Neuronal stem cell (in vitro differentiated cells): ENCODE results near the gene GRHPR.

ENCODE experiments used
- DNase-seq: peaks from one replicate; pipeline ENCODE4 v3.0.0-alpha.2; 2013; ENCODE audit warnings: low spot score
- H2AFZ ChIP-seq: one replicate; pipeline ENCODE4 v1.6.1; 2013; ENCODE audit warnings: mild to moderate bottlenecking, low read length, inconsistent platforms
- H2AK5ac ChIP-seq: 2 replicates; pipeline ENCODE4 v1.6.1; 2013; ENCODE audit warnings: low read depth, mild to moderate bottlenecking, inconsistent platforms, low read length, moderate library complexity, mixed read lengths
- H2BK120ac ChIP-seq: 2 replicates; pipeline ENCODE4 v1.6.1; 2013; ENCODE audit warnings: low read depth, mild to moderate bottlenecking, inconsistent platforms, low read length, moderate library complexity, mixed read lengths
- H2BK12ac ChIP-seq: one replicate; pipeline ENCODE4 v1.6.1; 2013; ENCODE audit warnings: low read length, inconsistent platforms
- H2BK15ac ChIP-seq: 2 replicates; pipeline ENCODE4 v1.6.1; 2013; ENCODE audit warnings: mild to moderate bottlenecking, low read length, inconsistent platforms, mixed read lengths
- H2BK5ac ChIP-seq: one replicate; pipeline ENCODE4 v1.6.1; 2013; ENCODE audit warnings: inconsistent platforms, mild to moderate bottlenecking, low read length, moderate library complexity
- H3K14ac ChIP-seq: one replicate; pipeline ENCODE4 v1.6.1; 2013; ENCODE audit warnings: low read length, inconsistent platforms
- H3K18ac ChIP-seq: 2 replicates; pipeline ENCODE4 v1.6.1; 2013; ENCODE audit warnings: low read length, inconsistent platforms
- H3K23ac ChIP-seq: 2 replicates; pipeline ENCODE4 v1.6.1; 2013; ENCODE audit warnings: low read depth, mild to moderate bottlenecking, mixed read lengths, low read length, inconsistent platforms; ENCODE audit not compliant: poor library complexity
- H3K27ac ChIP-seq: replicated peaks from 3 replicates; pipeline ENCODE4 v1.5.1; 2013; ENCODE audit warnings: low read length, inconsistent platforms
- H3K27me3 ChIP-seq, 3 experiments: 2 replicates each; pipeline ENCODE4 v1.6.1; 2013; ENCODE audit warnings: low read length in 3 of 3, mild to moderate bottlenecking in 2 of 3, inconsistent platforms in 1 of 3, low read depth in 1 of 3, mixed read lengths in 1 of 3, moderate library complexity in 1 of 3; ENCODE audit not compliant: control insufficient read depth in 3 of 3, insufficient read depth in 3 of 3
- H3K36me3 ChIP-seq, 2 donors: replicated peaks in 1 of 2; 2 replicates each; pipeline ENCODE4 v1.6.1; 2013; ENCODE audit warnings: low read length in 2 of 2; ENCODE audit not compliant: control insufficient read depth in 2 of 2, insufficient read depth in 2 of 2
- H3K4ac ChIP-seq: 2 replicates; pipeline ENCODE4 v1.6.1; 2013; ENCODE audit warnings: inconsistent platforms, mild to moderate bottlenecking, low read length, moderate library complexity
- H3K4me1 ChIP-seq, 2 donors: 1 replicate in 1 of 2; 2 replicates in 1 of 2; pipeline ENCODE4 v1.6.1; 2013; ENCODE audit warnings: low read length in 2 of 2, low read depth in 1 of 2; ENCODE audit not compliant: control insufficient read depth in 2 of 2, insufficient read depth in 1 of 2
- H3K4me2 ChIP-seq: one replicate; pipeline ENCODE4 v1.6.1; 2013; ENCODE audit warnings: mild to moderate bottlenecking, low read length, inconsistent platforms; ENCODE audit not compliant: insufficient read depth, poor library complexity, severe bottlenecking
- H3K4me3 ChIP-seq, 2 donors: 2 replicates each; pipeline ENCODE4 v1.5.1; 2013; ENCODE audit warnings: low read length in 2 of 2, mild to moderate bottlenecking in 2 of 2, inconsistent platforms in 1 of 2, moderate library complexity in 1 of 2
- H3K79me1 ChIP-seq: one replicate; pipeline ENCODE4 v1.6.1; 2013; ENCODE audit warnings: low read depth, mild to moderate bottlenecking, inconsistent platforms, low read length, moderate library complexity
- H3K9ac ChIP-seq: one replicate; pipeline ENCODE4 v1.6.1; 2013; ENCODE audit warnings: mild to moderate bottlenecking, low read depth, low read length, inconsistent platforms; ENCODE audit not compliant: poor library complexity
- H3K9me3 ChIP-seq, 2 donors: replicated peaks in 1 of 2; 2 replicates each; pipeline versions ENCODE3 to v1.6.1; 2013; ENCODE audit warnings: low read length in 2 of 2, mild to moderate bottlenecking in 2 of 2, inconsistent platforms in 1 of 2, low read depth in 1 of 2, mixed read lengths in 1 of 2, moderate library complexity in 1 of 2; ENCODE audit not compliant: control insufficient read depth in 2 of 2, insufficient read depth in 1 of 2
- H4K8ac ChIP-seq: one replicate; pipeline ENCODE4 v1.6.1; 2013; ENCODE audit warnings: low read depth, mild to moderate bottlenecking, inconsistent platforms, low read length, moderate library complexity
- H4K91ac ChIP-seq: one replicate; pipeline ENCODE4 v1.6.1; 2013; ENCODE audit warnings: low read length, low read depth, mild to moderate bottlenecking, inconsistent platforms; ENCODE audit not compliant: poor library complexity
- WGBS, 2 donors: extraction: QIAGEN DNeasy Blood & Tissue Kit; methylation state at CpG; one replicate each; pipeline ENCODE4 v1.1.7; 2013; ENCODE audit warnings: missing lambda C conversion rate in 2 of 2, mixed read lengths in 1 of 2; ENCODE audit not compliant: insufficient read length in 2 of 2, insufficient replicate concordance in 1 of 2; ENCODE audit errors: extremely low coverage in 2 of 2; 5-methylcytosine and 5-hydroxymethylcytosine counted together

GRHPR gene

DNA sequence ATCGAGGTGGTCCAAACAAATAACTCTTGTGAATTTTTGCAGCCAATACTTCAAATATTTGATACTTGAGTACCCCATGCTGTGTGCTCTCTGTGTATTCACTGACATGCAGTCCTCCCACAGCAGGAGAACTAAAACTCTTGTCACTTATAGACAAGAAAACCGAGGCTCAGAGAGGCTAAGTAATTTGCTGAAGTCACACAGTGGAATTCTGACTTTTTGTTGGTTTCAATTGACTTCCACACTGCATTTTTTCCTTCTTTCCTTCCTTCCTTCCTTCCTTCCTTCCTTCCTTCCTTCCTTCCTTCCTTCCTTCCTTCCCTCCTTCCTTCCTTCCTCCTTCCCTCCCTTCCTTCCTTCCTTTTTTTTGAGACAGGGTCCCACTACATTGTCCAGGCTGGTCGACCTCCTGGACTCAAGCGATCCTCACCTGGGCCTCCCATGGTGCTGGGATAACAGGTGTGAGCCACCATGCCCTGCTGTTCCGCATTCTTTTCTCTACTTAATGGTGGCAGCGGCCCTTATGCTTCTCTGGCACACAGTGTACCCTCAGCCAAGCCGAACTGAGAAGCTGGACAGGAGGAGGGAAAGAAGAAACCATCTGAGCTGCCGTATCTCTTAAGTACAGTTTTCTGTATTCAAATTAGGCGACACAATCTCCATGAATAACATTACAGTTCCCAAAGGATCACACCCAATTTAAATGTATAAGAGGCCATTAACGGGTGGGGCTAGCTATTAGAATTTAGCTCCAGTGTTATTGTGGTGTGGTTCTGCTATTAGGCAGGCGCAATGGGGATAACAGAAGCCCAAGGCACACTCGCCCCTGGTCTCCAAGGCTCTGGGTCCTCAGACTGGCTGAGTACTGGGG lies 38.4 kb upstream of the GRHPR start:
- H2AFZ ChIP-seq: no peak overlapping the region
- no peak overlapping the region for H2BK15ac ChIP-seq
- H3K18ac ChIP-seq: no peak overlapping the region
- H4K8ac ChIP-seq: no peak overlapping the region
- H2BK12ac ChIP-seq: no peak overlapping the region
- no peak overlapping the region for H4K91ac ChIP-seq
- H3K4me2 ChIP-seq: no peak overlapping the region
- H3K79me1 ChIP-seq: no peaks in the 10 kb centered on the region
- no peak overlapping the region for H2BK120ac ChIP-seq
- no peaks in the 10 kb centered on the region for H3K27me3 ChIP-seq
- H3K4ac ChIP-seq: no peak overlapping the region
- H3K27ac ChIP-seq: no peak overlapping the region
- H3K14ac ChIP-seq: no peak overlapping the region
- no CpG with 5 or more reads among the region's 12 CpGs for WGBS, 2 donors
- no peak overlapping the region for H3K4me3 ChIP-seq
- no peak for DNase-seq
- H3K23ac ChIP-seq: no peak overlapping the region
- no peaks in the 10 kb centered on the region for H3K9me3 ChIP-seq
- no peaks in the 10 kb centered on the region for H3K36me3 ChIP-seq
- H3K9ac ChIP-seq: no peak overlapping the region
- peaks cover 2 to 8% of the 10 kb centered on the region in 2 donors for H3K4me1 ChIP-seq
- no peak overlapping the region for H2BK5ac ChIP-seq
- H2AK5ac ChIP-seq: no peak overlapping the region

DNA sequence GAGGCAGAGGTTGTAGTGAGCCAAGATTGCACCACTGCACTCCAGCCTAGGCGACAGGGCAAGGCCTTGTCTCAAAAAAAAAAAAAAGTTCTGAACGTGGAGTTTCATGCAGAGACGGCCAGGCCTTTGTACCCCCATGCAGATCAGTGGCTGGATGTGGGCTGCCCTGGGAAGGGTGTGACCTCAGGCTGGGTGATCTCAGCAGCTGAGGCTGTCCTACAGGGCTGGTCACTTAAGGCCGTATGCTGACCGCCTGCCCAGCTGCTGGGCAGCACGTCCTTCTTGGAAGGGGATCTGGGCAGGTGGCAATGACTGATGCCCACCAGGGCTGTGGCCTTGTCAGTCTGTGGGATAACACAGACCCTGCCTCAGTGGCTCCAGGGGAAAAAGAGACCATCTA lies 37.2 kb upstream of the GRHPR start:
- no peak overlapping the region for H2BK120ac ChIP-seq
- H3K4me1 ChIP-seq: peaks cover 2 to 8% of the 10 kb centered on the region in 2 donors
- H2BK5ac ChIP-seq: no peak overlapping the region
- H3K18ac ChIP-seq: peak overlapping the region; percentile 77
- no peaks in the 10 kb centered on the region for H3K27me3 ChIP-seq
- H4K91ac ChIP-seq: no peak overlapping the region
- no peaks in the 10 kb centered on the region for H3K36me3 ChIP-seq
- no peaks in the 10 kb centered on the region for H3K79me1 ChIP-seq
- H3K23ac ChIP-seq: peak overlapping the region; percentile 77
- DNase-seq: no peak
- H3K14ac ChIP-seq: peak overlapping the region; percentile 92
- no peak overlapping the region for H3K4me2 ChIP-seq
- H3K9ac ChIP-seq: no peak overlapping the region
- no peak overlapping the region for H2BK12ac ChIP-seq
- H2BK15ac ChIP-seq: peak overlapping the region; percentile 17
- H3K9me3 ChIP-seq: no peaks in the 10 kb centered on the region
- peak overlapping the region in 1 of 2 donors; percentile 2 for H3K4me3 ChIP-seq
- H2AK5ac ChIP-seq: peak overlapping the region; percentile 78
- no CpG with 5 or more reads among the region's 6 CpGs for WGBS, 2 donors
- peak overlapping the region; percentile 98 for H4K8ac ChIP-seq
- H2AFZ ChIP-seq: no peak overlapping the region
- H3K27ac ChIP-seq: peak overlapping the region; percentile 11
- no peak overlapping the region for H3K4ac ChIP-seq

DNA sequence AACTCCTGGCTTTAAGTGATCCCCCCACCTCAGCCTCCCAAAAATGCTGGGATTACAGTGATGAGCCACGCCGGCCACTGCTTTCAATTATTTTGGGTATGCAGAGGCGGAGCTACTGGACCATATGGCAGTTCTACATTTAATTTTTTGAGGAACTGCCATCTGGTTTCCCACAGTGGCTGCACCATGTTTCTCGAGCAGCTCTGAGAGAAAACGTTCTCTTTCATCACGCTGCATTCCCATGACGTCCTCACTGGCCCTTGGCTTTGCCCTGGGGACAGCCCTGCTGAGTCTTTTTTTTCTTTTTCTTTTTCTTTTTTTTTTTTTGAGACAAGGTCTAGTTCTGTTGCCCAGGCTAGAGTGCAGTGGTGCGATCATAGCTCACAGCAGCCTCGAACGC lies 35.5 kb upstream of the GRHPR start:
- Histone ChIP-seq H3K4me3 (no peak overlapping the region), H3K23ac (no peak overlapping the region), H2BK12ac (no peak overlapping the region), H3K9ac (no peak overlapping the region), H2AK5ac (no peak overlapping the region), H3K4ac (no peak overlapping the region), H4K91ac (no peak overlapping the region), H3K18ac (no peak overlapping the region), H2BK15ac (no peak overlapping the region), H3K27ac (no peak overlapping the region), H3K36me3 (no peaks in the 10 kb centered on the region), H2BK5ac (no peak overlapping the region), H3K4me2 (no peak overlapping the region), H3K27me3 (no peaks in the 10 kb centered on the region), H2AFZ (no peak overlapping the region), H3K9me3 (no peaks in the 10 kb centered on the region), H3K4me1 (peaks cover 2 to 8% of the 10 kb centered on the region in 2 donors), H3K79me1 (no peaks in the 10 kb centered on the region), H3K14ac (no peak overlapping the region), H2BK120ac (no peak overlapping the region), H4K8ac (no peak overlapping the region)
- no peak for DNase-seq
- no CpG with 5 or more reads among the region's 10 CpGs for WGBS, 2 donors

DNA sequence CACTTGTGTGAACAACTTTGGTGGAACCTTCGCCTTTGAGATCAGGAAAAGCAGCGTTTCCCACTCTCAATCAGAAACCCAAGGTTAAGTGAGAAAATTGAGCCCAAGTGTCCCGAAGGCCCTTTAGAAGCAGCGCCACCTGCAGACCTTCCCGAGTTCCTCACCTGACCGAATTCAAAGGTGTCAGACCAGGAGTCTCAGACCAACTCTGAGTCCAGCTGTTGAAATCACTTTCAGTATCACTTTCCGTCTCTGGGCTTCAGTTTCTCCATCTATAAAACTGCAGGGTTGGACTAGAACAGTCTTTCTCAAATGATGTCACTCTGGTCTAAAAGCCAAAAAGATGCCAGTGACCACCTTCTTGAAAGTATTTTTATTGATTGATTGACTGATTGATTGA lies 31.7 kb upstream of the GRHPR start:
- Histone ChIP-seq H2BK120ac (no peak overlapping the region), H3K23ac (no peak overlapping the region), H2BK15ac (no peak overlapping the region), H2BK12ac (no peak overlapping the region), H3K18ac (no peak overlapping the region), H3K9me3 (no peaks in the 10 kb centered on the region), H4K91ac (no peak overlapping the region), H3K27ac (no peak overlapping the region), H3K36me3 (no peaks in the 10 kb centered on the region), H4K8ac (no peak overlapping the region), H3K79me1 (no peaks in the 10 kb centered on the region), H2AFZ (no peak overlapping the region), H3K4ac (no peak overlapping the region), H3K9ac (no peak overlapping the region), H3K27me3 (no peaks in the 10 kb centered on the region), H3K14ac (no peak overlapping the region), H3K4me2 (no peak overlapping the region), H3K4me1 (peaks cover 0 to 5% of the 10 kb centered on the region in 2 donors), H2BK5ac (no peak overlapping the region), H2AK5ac (no peak overlapping the region), H3K4me3 (no peak overlapping the region)
- DNase-seq: no peak
- WGBS, 2 donors: no CpG with 5 or more reads among the region's 7 CpGs
